Stimulated activated naive CD4-positive, alpha-beta T cell treated with Interleukin-2 at 50 U/mL for 16 hours (primary cell): Measurements from ENCODE around the gene MPL.

Experiments used
- DNase-seq: peaks from one replicate; lab custom pipeline; 2025; lab: John Stamatoyannopoulos, UW

MPL gene

GRCh38 chr1:43325381-43325780 lies 12.2 kb upstream of the MPL start:
- DNase-seq, result no peak

GRCh38 chr1:43327549-43328292 lies 9.9 kb upstream of the MPL start:
- DNase-seq, result no peak

- DNase-seq, result peak; percentile 56
These were observed 7.4 kb upstream of the MPL start for GRCh38 chr1:43329995-43330751.

GRCh38 chr1:43331688-43332087 lies 5.9 kb upstream of the MPL start:
- no peak for DNase-seq

- no peak for DNase-seq
These were observed 3.0 kb upstream of the MPL start for GRCh38 chr1:43334453-43335205.

GRCh38 chr1:43338001-43338400 lies 383 bp downstream of the MPL start:
- DNase-seq, result no peak

GRCh38 chr1:43339584-43340232 lies 2.1 kb downstream of the MPL start:
- no peak for DNase-seq

- DNase-seq, result no peak
These were observed 2.9 kb downstream of the MPL start for GRCh38 chr1:43340559-43340958.

- no peak for DNase-seq
These were observed 6.7 kb downstream of the MPL start for GRCh38 chr1:43344267-43344850.

GRCh38 chr1:43345120-43345519 lies 7.5 kb downstream of the MPL start:
- DNase-seq, result no peak

GRCh38 chr1:43346636-43347035 lies 9.0 kb downstream of the MPL start:
- DNase-seq, result no peak

GRCh38 chr1:43348343-43348808 lies 10.8 kb downstream of the MPL start:
- no peak for DNase-seq

GRCh38 chr1:43348809-43349593 lies 11.4 kb downstream of the MPL start:
- DNase-seq, result peak; percentile 36

GRCh38 chr1:43349594-43350306 lies 12.1 kb downstream of the MPL start:
- no peak for DNase-seq

- DNase-seq, result no peak
These were observed 13.4 kb downstream of the MPL start for GRCh38 chr1:43350976-43351375.

- no peak for DNase-seq
These were observed 14.1 kb downstream of the MPL start for GRCh38 chr1:43351421-43352350.

- no peak for DNase-seq
These were observed 14.7 kb downstream of the MPL start for GRCh38 chr1:43352351-43352705.

GRCh38 chr1:43352881-43353280 lies 15.3 kb downstream of the MPL start:
- DNase-seq, result no peak

GRCh38 chr1:43354471-43354870 lies 16.9 kb downstream of the MPL start:
- DNase-seq, result no peak
